Left ventricle myocardium inferior (tissue), 1 donor: ENCODE data around the gene XRCC4. TPM values are rescaled to one million over a fixed set of nuclear protein-coding genes. Genes with fewer than 3 reads are reported as not detected.

Experiments
- DNase-seq: peaks from one replicate; pipeline ENCODE4 v3.0.0-alpha.2; 2020
- H3K27ac ChIP-seq: fragments of 200-600 bp; replicated peaks from 2 replicates; pipeline ENCODE4 v1.8.0; 2021
- H3K27me3 ChIP-seq: fragments of 200-600 bp; 2 replicates; pipeline ENCODE4 v1.8.0; 2021; ENCODE audit warnings: low read depth
- H3K36me3 ChIP-seq: fragments of 200-600 bp; 2 replicates; pipeline ENCODE4 v1.8.0; 2021
- H3K4me1 ChIP-seq: fragments of 200-600 bp; 2 replicates; pipeline ENCODE4 v1.8.0; 2021
- H3K4me3 ChIP-seq: fragments of 200-600 bp; 2 replicates; pipeline ENCODE4 v1.8.0; 2021; ENCODE audit warnings: mild to moderate bottlenecking, moderate library complexity
- H3K9me3 ChIP-seq: fragments of 200-600 bp; replicated peaks from 2 replicates; pipeline ENCODE4 v1.8.0; 2021
- intact Hi-C: fragments of 100-400 bp; cut with micrococcal nuclease; formaldehyde crosslinking; loops from one replicate; pipeline ENCODE4 v1.11.0; 2022
- total RNA-seq: library from RNA; stranded (reverse); fragmentation: NEBNext Ultra II Directional; extraction: Animal tissue kit (Norgen Biotek cat#: 25700); gene quantifications from one replicate; pipeline ENCODE4 v1.2.1, GENCODE V29; 2021
- TF ChIP-seq, protein P1 (sequence below): fragments of 200-600 bp; IDR thresholded peaks from 2 replicates; pipeline ENCODE4 v1.8.0; 2021; ENCODE audit warnings: antibody characterized with exemption, mild to moderate bottlenecking, borderline replicate concordance
- donor health status: DM: no; HTN: yes; CAD: no; lungs with severe emphysema.

XRCC4 gene
- total RNA-seq, 1 donor from 2014 or later, result 5.2 TPM

DNA sequence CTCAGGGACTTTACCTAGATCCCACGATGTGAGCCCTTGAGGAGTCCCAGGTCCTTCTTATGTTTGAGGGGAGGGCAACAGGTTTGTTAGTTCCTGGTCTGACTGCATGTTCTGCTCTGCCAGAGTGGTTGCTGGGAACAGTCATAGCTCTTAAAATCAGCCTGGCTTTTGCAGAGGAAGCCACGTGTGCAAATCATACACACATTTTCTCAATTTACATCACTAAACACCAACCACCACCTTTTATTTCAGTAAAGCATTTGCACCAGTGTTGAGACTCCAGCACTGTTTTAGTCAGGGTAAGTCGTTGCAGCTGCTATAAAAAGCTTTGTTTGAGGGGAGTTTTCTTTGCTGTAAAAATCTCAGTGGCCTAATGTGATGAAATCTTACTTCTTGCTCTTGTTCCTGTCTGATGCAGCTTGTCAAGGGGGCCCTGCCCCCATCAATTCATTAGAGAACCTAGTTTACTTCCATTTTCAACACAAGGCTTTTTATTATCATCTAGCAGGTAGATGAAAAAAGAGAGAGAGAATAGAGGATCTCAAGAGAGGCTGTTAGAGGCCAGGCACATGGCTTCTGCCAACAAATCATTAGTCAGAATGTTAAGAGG lies 323.9 kb downstream of the XRCC4 start:
- no peaks in the 10 kb centered on the region for H3K9me3 ChIP-seq
- peaks cover 19% of the 10 kb centered on the region for H3K4me1 ChIP-seq
- H3K4me3 ChIP-seq, result no peak overlapping the region
- no peak for DNase-seq
- H3K27me3 ChIP-seq, result no peaks in the 10 kb centered on the region
- H3K27ac ChIP-seq, result no peak overlapping the region
- intact Hi-C loops, result no loop called here
- TF ChIP-seq, protein P1, sequence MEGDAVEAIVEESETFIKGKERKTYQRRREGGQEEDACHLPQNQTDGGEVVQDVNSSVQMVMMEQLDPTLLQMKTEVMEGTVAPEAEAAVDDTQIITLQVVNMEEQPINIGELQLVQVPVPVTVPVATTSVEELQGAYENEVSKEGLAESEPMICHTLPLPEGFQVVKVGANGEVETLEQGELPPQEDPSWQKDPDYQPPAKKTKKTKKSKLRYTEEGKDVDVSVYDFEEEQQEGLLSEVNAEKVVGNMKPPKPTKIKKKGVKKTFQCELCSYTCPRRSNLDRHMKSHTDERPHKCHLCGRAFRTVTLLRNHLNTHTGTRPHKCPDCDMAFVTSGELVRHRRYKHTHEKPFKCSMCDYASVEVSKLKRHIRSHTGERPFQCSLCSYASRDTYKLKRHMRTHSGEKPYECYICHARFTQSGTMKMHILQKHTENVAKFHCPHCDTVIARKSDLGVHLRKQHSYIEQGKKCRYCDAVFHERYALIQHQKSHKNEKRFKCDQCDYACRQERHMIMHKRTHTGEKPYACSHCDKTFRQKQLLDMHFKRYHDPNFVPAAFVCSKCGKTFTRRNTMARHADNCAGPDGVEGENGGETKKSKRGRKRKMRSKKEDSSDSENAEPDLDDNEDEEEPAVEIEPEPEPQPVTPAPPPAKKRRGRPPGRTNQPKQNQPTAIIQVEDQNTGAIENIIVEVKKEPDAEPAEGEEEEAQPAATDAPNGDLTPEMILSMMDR, result no peak
- no peaks in the 10 kb centered on the region for H3K36me3 ChIP-seq

- Histone ChIP-seq H3K4me3 (no peak overlapping the region), H3K27ac (no peak overlapping the region), H3K4me1 (peaks cover 19% of the 10 kb centered on the region), H3K27me3 (no peaks in the 10 kb centered on the region), H3K36me3 (no peaks in the 10 kb centered on the region), H3K9me3 (no peaks in the 10 kb centered on the region)
- intact Hi-C loops, result no loop called here
- DNase-seq, result no peak
- TF ChIP-seq, protein P1, result no peak
These were observed 324.4 kb downstream of the XRCC4 start for GRCh38 chr5:83401775-83402174.

Other genes with a start within 250 kb of the XRCC4 start
- 49.1 TPM for gene TMEM167A, start 153 bp upstream of the XRCC4 start, total RNA-seq